Measurements from ENCODE around the gene DVL3. TPM values are rescaled to one million over a fixed set of nuclear protein-coding genes. Genes with fewer than 3 reads are reported as not detected.

The DVL3 gene
- total RNA-seq, 1 donor from 2014 or later, result 159 TPM

- Mint-ChIP-seq H3K4me3 (no peak overlapping the region), H3K36me3 (no peaks in the 10 kb centered on the region), H3K4me1 (no peaks in the 10 kb centered on the region), H3K27ac (no peak overlapping the region), H3K9me3 (no peaks in the 10 kb centered on the region), H3K27me3 (ENCODE audit: low read depth) (peaks cover 35% of the 10 kb centered on the region)
- TF ChIP-seq CTCF (IDR thresholded peaks at IDR 0.05; ENCODE audit: unreplicated experiment), result no peak
- no peak for DNase-seq (ENCODE audit: low spot score in 2 of 2, unreplicated experiment in 2 of 2)
These were observed 54.2 kb downstream of the DVL3 start for GRCh38 chr3:184209146-184209923.

GRCh38 chr3:184211297-184211696 lies 56.1 kb downstream of the DVL3 start:
- H3K4me3 Mint-ChIP-seq, result no peak overlapping the region
- no peaks in the 10 kb centered on the region for H3K36me3 Mint-ChIP-seq
- peaks cover 30% of the 10 kb centered on the region for H3K27me3 Mint-ChIP-seq (ENCODE audit: low read depth)
- DNase-seq (ENCODE audit: low spot score in 2 of 2, unreplicated experiment in 2 of 2), result no peak
- TF ChIP-seq CTCF (IDR thresholded peaks at IDR 0.05; ENCODE audit: unreplicated experiment), result no peak
- no peak overlapping the region for H3K27ac Mint-ChIP-seq
- H3K9me3 Mint-ChIP-seq, result no peaks in the 10 kb centered on the region
- H3K4me1 Mint-ChIP-seq, result no peaks in the 10 kb centered on the region

GRCh38 chr3:184211718-184212117 lies 56.5 kb downstream of the DVL3 start:
- Mint-ChIP-seq H3K27me3 (ENCODE audit: low read depth) (peaks cover 26% of the 10 kb centered on the region), H3K27ac (no peak overlapping the region), H3K4me1 (no peaks in the 10 kb centered on the region), H3K4me3 (no peak overlapping the region), H3K36me3 (no peaks in the 10 kb centered on the region), H3K9me3 (no peaks in the 10 kb centered on the region)
- TF ChIP-seq CTCF (IDR thresholded peaks at IDR 0.05; ENCODE audit: unreplicated experiment), result no peak
- DNase-seq (ENCODE audit: low spot score in 2 of 2, unreplicated experiment in 2 of 2), result no peak

GRCh38 chr3:184218814-184219213 lies 63.6 kb downstream of the DVL3 start:
- Mint-ChIP-seq H3K27me3 (ENCODE audit: low read depth) (peaks cover 22% of the 10 kb centered on the region), H3K27ac (no peak overlapping the region), H3K36me3 (no peaks in the 10 kb centered on the region), H3K4me3 (no peak overlapping the region), H3K4me1 (no peaks in the 10 kb centered on the region), H3K9me3 (no peaks in the 10 kb centered on the region)
- no peak for DNase-seq (ENCODE audit: low spot score in 2 of 2, unreplicated experiment in 2 of 2)
- TF ChIP-seq CTCF (IDR thresholded peaks at IDR 0.05; ENCODE audit: unreplicated experiment), result no peak

GRCh38 chr3:184222521-184222920 lies 67.3 kb downstream of the DVL3 start:
- H3K27ac Mint-ChIP-seq, result no peak overlapping the region
- no peak for DNase-seq (ENCODE audit: low spot score in 2 of 2, unreplicated experiment in 2 of 2)
- no peaks in the 10 kb centered on the region for H3K9me3 Mint-ChIP-seq
- H3K4me3 Mint-ChIP-seq, result no peak overlapping the region
- H3K27me3 Mint-ChIP-seq (ENCODE audit: low read depth), result peaks cover 49% of the 10 kb centered on the region
- H3K36me3 Mint-ChIP-seq, result no peaks in the 10 kb centered on the region
- TF ChIP-seq CTCF (IDR thresholded peaks at IDR 0.05; ENCODE audit: unreplicated experiment), result no peak
- H3K4me1 Mint-ChIP-seq, result no peaks in the 10 kb centered on the region

Other genes with a start within 250 kb of the DVL3 start
- 60.4 to 63.4 TPM (median 62.3 TPM) in 3 replicates for gene ABCC5, start 137.5 kb upstream of the DVL3 start, total RNA-seq
- gene HTR3D, start 123.6 kb upstream of the DVL3 start, total RNA-seq, result not detected in 3 replicates
- gene HTR3C, start 102.3 kb upstream of the DVL3 start, total RNA-seq, result not detected in 3 replicates
- not detected in 3 replicates for gene HTR3E, start 58.3 kb upstream of the DVL3 start, total RNA-seq
- 38.2 to 42.2 TPM (median 39.0 TPM) in 3 replicates for gene EIF2B5, start 20.0 kb upstream of the DVL3 start, total RNA-seq
- gene AP2M1, start 19.5 kb downstream of the DVL3 start, total RNA-seq, result 247 to 261 TPM (median 254 TPM) in 3 replicates
- gene ABCF3, start 30.8 kb downstream of the DVL3 start, total RNA-seq, result 65.7 to 67.9 TPM (median 67.8 TPM) in 3 replicates
- gene VWA5B2, start 74.2 kb downstream of the DVL3 start, total RNA-seq, result 0.36 to 1.1 TPM (median 0.78 TPM) in 3 replicates
- 36.0 to 40.9 TPM (median 36.6 TPM) in 3 replicates for gene ALG3, start 93.6 kb downstream of the DVL3 start, total RNA-seq
- 3.8 to 4.9 TPM (median 4.2 TPM) in 3 replicates for gene EEF1AKMT4, start 94.3 kb downstream of the DVL3 start, total RNA-seq
- gene CAMK2N2, start 106.2 kb downstream of the DVL3 start, total RNA-seq, result 0.16 TPM in 2 of 3 replicates, not detected in the other
- gene ECE2, start 120.6 kb downstream of the DVL3 start, total RNA-seq, result not detected in 3 replicates
- gene PSMD2, start 143.9 kb downstream of the DVL3 start, total RNA-seq, result 223 to 240 TPM (median 232 TPM) in 3 replicates
- 364 to 377 TPM (median 376 TPM) in 3 replicates for gene EIF4G1, start 159.2 kb downstream of the DVL3 start, total RNA-seq
- gene FAM131A, start 182.2 kb downstream of the DVL3 start, total RNA-seq, result 14.3 to 17.4 TPM (median 15.1 TPM) in 3 replicates
- gene CLCN2, start 206.2 kb downstream of the DVL3 start, total RNA-seq, result 16.6 to 17.0 TPM (median 16.9 TPM) in 3 replicates
- 76.4 to 82.4 TPM (median 78.7 TPM) in 3 replicates for gene POLR2H, start 206.3 kb downstream of the DVL3 start, total RNA-seq
- 0.56 to 1.1 TPM (median 0.63 TPM) in 3 replicates for gene THPO, start 222.8 kb downstream of the DVL3 start, total RNA-seq
- 5.6 to 6.8 TPM (median 6.4 TPM) in 3 replicates for gene CHRD, start 224.7 kb downstream of the DVL3 start, total RNA-seq

Measured in mesothelial cell of epicardium (in vitro differentiated cells).